Measurements from ENCODE around the gene NKX1-1.
"Not testable (repeated sequence)": the region's sequence is repeated elsewhere in the genome, so short reads cannot be mapped to it uniquely, and the experiment has no call there.

The NKX1-1 gene

GRCh38 chr4:1375051-1375721 is 31.1 kb downstream of the NKX1-1 start:
- no peak overlapping the region for H3K4me3 ChIP-seq (ENCODE audit: low read depth, low read length)

GRCh38 chr4:1374706-1375045 is 31.6 kb downstream of the NKX1-1 start:
- no peak overlapping the region for H3K4me3 ChIP-seq (ENCODE audit: low read depth, low read length)

- no peak overlapping the region for H3K4me3 ChIP-seq (ENCODE audit: low read depth, low read length)
Observed at GRCh38 chr4:1373892-1374705, 32.1 kb downstream of the NKX1-1 start.

GRCh38 chr4:1372576-1372975 is 33.7 kb downstream of the NKX1-1 start:
- H3K4me3 ChIP-seq (ENCODE audit: low read depth, low read length), result not testable (repeated sequence)

- H3K4me3 ChIP-seq (ENCODE audit: low read depth, low read length), result no peak overlapping the region
Observed at GRCh38 chr4:1371176-1372165, 34.8 kb downstream of the NKX1-1 start.

GRCh38 chr4:1370321-1371124 is 35.7 kb downstream of the NKX1-1 start:
- no peak overlapping the region for H3K4me3 ChIP-seq (ENCODE audit: low read depth, low read length)

GRCh38 chr4:1369479-1370079 is 36.7 kb downstream of the NKX1-1 start:
- no peak overlapping the region for H3K4me3 ChIP-seq (ENCODE audit: low read depth, low read length)

GRCh38 chr4:1369091-1369450 is 37.2 kb downstream of the NKX1-1 start:
- no peak overlapping the region for H3K4me3 ChIP-seq (ENCODE audit: low read depth, low read length)

GRCh38 chr4:1368421-1369090 is 37.7 kb downstream of the NKX1-1 start:
- no peak overlapping the region for H3K4me3 ChIP-seq (ENCODE audit: low read depth, low read length)

GRCh38 chr4:1367936-1368289 is 38.3 kb downstream of the NKX1-1 start:
- H3K4me3 ChIP-seq (ENCODE audit: low read depth, low read length), result no peak overlapping the region

- H3K4me3 ChIP-seq (ENCODE audit: low read depth, low read length), result no peak overlapping the region
Observed at GRCh38 chr4:1367230-1367935, 38.9 kb downstream of the NKX1-1 start.

GRCh38 chr4:1366371-1367229 is 39.6 kb downstream of the NKX1-1 start:
- H3K4me3 ChIP-seq (ENCODE audit: low read depth, low read length), result no peak overlapping the region

GRCh38 chr4:1365271-1366178 is 40.7 kb downstream of the NKX1-1 start:
- H3K4me3 ChIP-seq (ENCODE audit: low read depth, low read length), result no peak overlapping the region

- no peak overlapping the region for H3K4me3 ChIP-seq (ENCODE audit: low read depth, low read length)
Observed at GRCh38 chr4:1364748-1365147, 41.5 kb downstream of the NKX1-1 start.

- H3K4me3 ChIP-seq (ENCODE audit: low read depth, low read length), result no peak overlapping the region
Observed at GRCh38 chr4:1364217-1364616, 42.0 kb downstream of the NKX1-1 start.

- no peak overlapping the region for H3K4me3 ChIP-seq (ENCODE audit: low read depth, low read length)
Observed at GRCh38 chr4:1363513-1363912, 42.7 kb downstream of the NKX1-1 start.

GRCh38 chr4:1362521-1362920 is 43.7 kb downstream of the NKX1-1 start:
- H3K4me3 ChIP-seq (ENCODE audit: low read depth, low read length), result no peak overlapping the region

Measured in iPS-11a (cell line).